Ramos (cell line): ENCODE results near the gene UBAC2.
"Not testable (repeated sequence)": the region's sequence is repeated elsewhere in the genome, so short reads cannot be mapped to it uniquely, and the experiment has no call there.

Experiments used
- in situ Hi-C: fragments of 300-500 bp; cut with MboI; formaldehyde crosslinking; loops from one replicate; pipeline ENCODE4 v1.14.3; 2022; ENCODE audit warnings: low sequenced_read_pairs; ENCODE audit not compliant: unreplicated experiment

Gene UBAC2

DNA sequence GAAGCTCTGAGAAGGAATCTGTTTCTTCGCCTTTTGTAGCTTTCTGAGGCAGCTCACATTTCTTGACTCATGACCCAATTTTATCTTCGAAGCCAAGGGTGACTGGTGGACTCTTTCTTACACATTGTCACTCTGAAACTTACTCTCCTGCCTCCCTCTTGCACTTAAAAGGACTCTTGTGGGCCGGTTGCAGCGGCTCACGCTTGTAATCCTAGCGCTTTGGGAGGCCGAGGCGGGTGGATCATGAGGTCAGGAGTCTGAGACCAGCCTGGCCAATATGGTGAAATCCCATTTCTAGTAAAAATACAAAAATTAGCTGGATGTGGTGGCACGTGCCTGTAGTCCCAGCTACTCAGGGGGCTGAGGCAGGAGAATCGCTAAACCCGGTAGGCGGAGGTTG lies 29.9 kb downstream of the UBAC2 start:
- in situ Hi-C loops, result loop anchor here (10.0 kb wide), 1 partner anchor 656 kb away; the partner anchor contains the start of gene STK24

DNA sequence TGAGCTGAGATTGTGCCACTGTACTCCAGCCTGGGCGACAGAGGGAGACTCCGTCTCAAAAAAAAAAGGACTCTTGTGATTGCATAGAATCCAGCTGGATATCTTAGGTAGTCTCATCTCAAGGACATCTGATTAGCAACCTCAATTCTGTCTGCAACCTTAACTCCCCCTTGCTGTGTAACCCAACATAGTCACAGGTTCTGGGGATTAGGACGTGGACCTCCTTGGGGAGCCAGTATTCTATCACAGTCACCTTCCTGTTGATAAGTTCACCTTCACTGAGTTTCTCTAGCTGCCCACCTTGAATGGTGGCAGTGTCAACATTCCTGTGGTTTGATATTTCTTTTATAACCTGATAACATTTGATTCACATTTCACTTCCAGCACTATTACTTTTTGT lies 30.3 kb downstream of the UBAC2 start:
- in situ Hi-C loops, result loop anchor here (10.0 kb wide), 1 partner anchor 656 kb away; the partner anchor contains the start of gene STK24

- in situ Hi-C loops, result loop anchor here (10.0 kb wide), 1 partner anchor 657 kb away; the partner anchor contains the start of gene STK24
These were observed 31.1 kb downstream of the UBAC2 start for GRCh38 chr13:99231721-99232120.

- in situ Hi-C loops, result loop anchor here (10.0 kb wide), 1 partner anchor 663 kb away; the partner anchor contains the start of gene STK24
These were observed 37.5 kb downstream of the UBAC2 start for GRCh38 chr13:99237981-99238662.

GRCh38 chr13:99246100-99246499 lies 45.4 kb downstream of the UBAC2 start:
- in situ Hi-C loops, result no loop called here

DNA sequence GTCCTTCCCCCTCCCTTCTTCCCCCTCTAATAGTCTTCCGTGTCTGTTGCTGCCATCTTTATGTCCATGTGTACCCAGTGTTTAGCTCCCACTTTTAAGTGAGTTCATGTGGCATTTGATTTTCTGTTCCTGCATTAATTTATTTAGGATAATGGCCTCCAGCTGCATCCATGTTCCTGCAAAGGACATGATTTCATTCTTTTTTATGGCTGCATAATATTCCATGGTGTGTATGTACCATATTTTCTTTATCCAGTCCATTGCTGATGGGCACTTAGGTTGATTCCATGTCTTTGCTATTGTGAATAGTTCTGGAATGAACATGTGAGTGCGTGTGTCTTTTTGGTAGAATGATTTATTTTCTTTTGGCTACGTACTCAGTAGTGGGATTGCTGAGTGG lies 48.5 kb downstream of the UBAC2 start:
- in situ Hi-C loops, result not testable (repeated sequence)

- in situ Hi-C loops, result not testable (repeated sequence)
These were observed 49.0 kb downstream of the UBAC2 start for GRCh38 chr13:99249606-99250005.

GRCh38 chr13:99250982-99251825 lies 50.5 kb downstream of the UBAC2 start:
- in situ Hi-C loops, result no loop called here

GRCh38 chr13:99251921-99252320 lies 51.3 kb downstream of the UBAC2 start:
- in situ Hi-C loops, result no loop called here

- in situ Hi-C loops, result no loop called here
These were observed 54.2 kb downstream of the UBAC2 start for GRCh38 chr13:99254830-99255229.

GRCh38 chr13:99255271-99255670 lies 54.6 kb downstream of the UBAC2 start:
- in situ Hi-C loops, result no loop called here

- in situ Hi-C loops, result no loop called here
These were observed 55.6 kb downstream of the UBAC2 start for GRCh38 chr13:99256283-99256682.

- in situ Hi-C loops, result no loop called here
These were observed 56.1 kb downstream of the UBAC2 start for GRCh38 chr13:99256709-99257108.

GRCh38 chr13:99257291-99257690 lies 56.6 kb downstream of the UBAC2 start:
- in situ Hi-C loops, result no loop called here

- in situ Hi-C loops, result no loop called here
These were observed 57.7 kb downstream of the UBAC2 start, which contains the start of gene GPR18 for GRCh38 chr13:99258210-99258860. Gene GPR18, minus strand, starts transcription at chr13:99258379. Its CDS starts 2,507 bp downstream, at chr13:99255872.

- in situ Hi-C loops, result no loop called here
These were observed 58.3 kb downstream of the UBAC2 start for GRCh38 chr13:99258946-99259345.

GRCh38 chr13:99260216-99260615 lies 59.6 kb downstream of the UBAC2 start:
- in situ Hi-C loops, result no loop called here

- in situ Hi-C loops, result no loop called here
These were observed 60.4 kb downstream of the UBAC2 start for GRCh38 chr13:99261059-99261458.

GRCh38 chr13:99263126-99263785 lies 62.6 kb downstream of the UBAC2 start:
- in situ Hi-C loops, result no loop called here

DNA sequence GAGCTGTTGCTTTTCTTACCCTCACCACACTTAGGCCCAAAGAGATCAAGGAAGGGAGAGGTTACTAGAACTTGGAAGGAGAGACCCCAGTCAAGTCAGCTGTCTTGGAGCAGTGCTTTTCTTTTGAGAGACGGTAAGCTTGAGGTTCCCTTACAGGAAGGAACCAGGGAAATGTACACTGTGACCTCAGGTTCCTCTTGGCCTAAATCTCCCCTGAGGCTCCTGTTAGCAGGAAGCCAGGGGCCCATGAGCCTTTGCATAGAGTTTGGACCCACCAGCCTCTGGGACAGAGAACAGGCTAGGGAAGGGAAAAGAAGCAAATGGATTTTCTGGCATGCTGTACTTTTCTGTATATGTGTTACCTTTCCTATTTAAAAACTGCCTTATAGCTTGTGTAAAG lies 63.4 kb downstream of the UBAC2 start:
- in situ Hi-C loops, result no loop called here
